Bronchial epithelial cell (primary cell): Measurements from ENCODE around the gene NR6A1. TPM values are rescaled to one million over a fixed set of nuclear protein-coding genes. Genes with fewer than 3 reads are reported as not detected.

Experiments used
- DNase-seq: peaks from one replicate; pipeline ENCODE4 v3.0.0-alpha.2; 2010; ENCODE audit warnings: low read depth
- FAIRE-seq: peaks from 2 replicates; lab custom pipeline; 2011; peaks lifted over from hg19 to GRCh38; lab: Jason Lieb, UNC
- H3K27me3 ChIP-seq: 2 replicates; pipeline ENCODE4 v1.5.1; 2011; ENCODE audit warnings: low read length; ENCODE audit not compliant: control insufficient read depth, insufficient read depth
- H3K36me3 ChIP-seq: 2 replicates; pipeline ENCODE4 v1.5.1; 2011; ENCODE audit warnings: low read length; ENCODE audit not compliant: control insufficient read depth, insufficient read depth
- H3K4me3 ChIP-seq: 2 replicates; pipeline ENCODE4 v1.5.1; 2011; ENCODE audit warnings: mild to moderate bottlenecking, low read depth, low read length, control low read depth
- total RNA-seq: library from RNA; depleted of rRNA; stranded (reverse); fragments of >200 nt; gene quantifications from 2 replicates; pipeline ENCODE4 v1.2.1, GENCODE V29; 2014
- TF ChIP-seq, protein P1 (sequence below): IDR thresholded peaks from 2 replicates; pipeline ENCODE4 v1.5.1; 2011; ENCODE audit warnings: mild to moderate bottlenecking, moderate library complexity, low read length, control low read depth, inconsistent platforms; ENCODE audit not compliant: insufficient read depth, severe bottlenecking

The NR6A1 gene
- total RNA-seq, 1 donor from 2014 or later, result 2.9 TPM

DNA sequence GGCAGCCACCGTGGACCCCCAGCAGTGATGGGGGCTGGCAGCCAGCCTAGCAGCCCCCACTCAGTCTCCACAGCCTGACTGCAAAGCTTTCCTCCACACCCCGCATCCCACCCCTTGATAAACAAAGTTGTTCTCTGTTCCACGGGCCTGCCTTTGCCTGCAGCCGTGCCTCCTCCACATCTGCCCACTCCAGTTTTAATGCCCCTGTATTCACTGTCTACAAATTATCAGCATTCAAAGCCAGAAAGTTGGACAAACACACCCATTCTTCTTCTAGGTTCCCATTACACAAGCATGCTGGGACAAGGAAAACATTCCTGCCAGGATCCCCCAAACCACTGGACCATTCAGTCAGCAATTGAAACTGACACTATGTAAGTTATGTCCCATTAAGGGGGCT lies 240.9 kb downstream of the NR6A1 start:
- FAIRE-seq (no peak), DNase-seq (no peak)
- Histone ChIP-seq H3K27me3 (no peaks in the 10 kb centered on the region), H3K36me3 (no peaks in the 10 kb centered on the region), H3K4me3 (no peak overlapping the region)
- TF ChIP-seq, protein P1, sequence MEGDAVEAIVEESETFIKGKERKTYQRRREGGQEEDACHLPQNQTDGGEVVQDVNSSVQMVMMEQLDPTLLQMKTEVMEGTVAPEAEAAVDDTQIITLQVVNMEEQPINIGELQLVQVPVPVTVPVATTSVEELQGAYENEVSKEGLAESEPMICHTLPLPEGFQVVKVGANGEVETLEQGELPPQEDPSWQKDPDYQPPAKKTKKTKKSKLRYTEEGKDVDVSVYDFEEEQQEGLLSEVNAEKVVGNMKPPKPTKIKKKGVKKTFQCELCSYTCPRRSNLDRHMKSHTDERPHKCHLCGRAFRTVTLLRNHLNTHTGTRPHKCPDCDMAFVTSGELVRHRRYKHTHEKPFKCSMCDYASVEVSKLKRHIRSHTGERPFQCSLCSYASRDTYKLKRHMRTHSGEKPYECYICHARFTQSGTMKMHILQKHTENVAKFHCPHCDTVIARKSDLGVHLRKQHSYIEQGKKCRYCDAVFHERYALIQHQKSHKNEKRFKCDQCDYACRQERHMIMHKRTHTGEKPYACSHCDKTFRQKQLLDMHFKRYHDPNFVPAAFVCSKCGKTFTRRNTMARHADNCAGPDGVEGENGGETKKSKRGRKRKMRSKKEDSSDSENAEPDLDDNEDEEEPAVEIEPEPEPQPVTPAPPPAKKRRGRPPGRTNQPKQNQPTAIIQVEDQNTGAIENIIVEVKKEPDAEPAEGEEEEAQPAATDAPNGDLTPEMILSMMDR, result no peak

DNA sequence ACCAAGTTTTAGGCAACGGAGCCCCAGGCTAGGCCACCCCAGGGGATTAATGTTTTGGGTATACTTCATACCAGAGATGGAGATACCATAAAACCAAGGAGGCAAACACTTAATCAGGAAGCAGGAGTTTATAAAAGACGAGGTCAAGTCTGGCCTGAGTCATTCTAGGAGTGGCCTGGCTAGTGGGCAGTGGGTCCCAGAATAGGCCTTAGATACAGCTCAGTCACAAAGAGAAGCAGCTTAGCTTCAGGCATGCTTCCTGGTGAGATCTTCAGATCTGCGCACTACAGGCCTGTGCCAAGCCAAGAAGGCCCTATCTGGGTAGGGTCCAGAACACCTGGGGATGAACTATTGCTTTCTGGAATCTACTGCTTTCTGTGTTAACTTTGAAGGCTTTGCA lies 243.3 kb downstream of the NR6A1 start:
- FAIRE-seq (no peak), DNase-seq (no peak)
- TF ChIP-seq, protein P1, result no peak
- Histone ChIP-seq H3K4me3 (no peak overlapping the region), H3K27me3 (no peaks in the 10 kb centered on the region), H3K36me3 (no peaks in the 10 kb centered on the region)

DNA sequence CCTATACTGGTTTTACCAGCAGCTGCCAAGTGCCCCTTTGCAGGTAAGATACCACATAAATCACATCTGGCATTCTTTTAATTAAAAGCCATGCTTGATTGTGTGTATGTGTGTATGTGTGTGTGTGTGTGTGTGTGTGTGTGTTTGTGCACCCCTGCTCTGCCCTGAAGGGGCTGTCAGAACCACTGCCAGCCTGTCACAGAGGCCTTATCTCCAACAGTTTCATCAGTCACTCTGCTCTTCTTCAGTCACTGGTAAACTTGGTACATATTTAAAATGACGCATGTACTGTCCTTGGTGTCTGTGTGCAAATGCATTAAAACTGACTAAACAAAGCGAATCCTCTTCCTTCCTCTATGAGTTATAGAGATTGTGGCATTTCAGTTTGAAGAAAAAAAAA lies 244.9 kb downstream of the NR6A1 start:
- DNase-seq (no peak), FAIRE-seq (no peak)
- H3K4me3 ChIP-seq, result no peak overlapping the region
- TF ChIP-seq, protein P1, result no peak
- H3K36me3 ChIP-seq, result no peaks in the 10 kb centered on the region
- H3K27me3 ChIP-seq, result no peaks in the 10 kb centered on the region

DNA sequence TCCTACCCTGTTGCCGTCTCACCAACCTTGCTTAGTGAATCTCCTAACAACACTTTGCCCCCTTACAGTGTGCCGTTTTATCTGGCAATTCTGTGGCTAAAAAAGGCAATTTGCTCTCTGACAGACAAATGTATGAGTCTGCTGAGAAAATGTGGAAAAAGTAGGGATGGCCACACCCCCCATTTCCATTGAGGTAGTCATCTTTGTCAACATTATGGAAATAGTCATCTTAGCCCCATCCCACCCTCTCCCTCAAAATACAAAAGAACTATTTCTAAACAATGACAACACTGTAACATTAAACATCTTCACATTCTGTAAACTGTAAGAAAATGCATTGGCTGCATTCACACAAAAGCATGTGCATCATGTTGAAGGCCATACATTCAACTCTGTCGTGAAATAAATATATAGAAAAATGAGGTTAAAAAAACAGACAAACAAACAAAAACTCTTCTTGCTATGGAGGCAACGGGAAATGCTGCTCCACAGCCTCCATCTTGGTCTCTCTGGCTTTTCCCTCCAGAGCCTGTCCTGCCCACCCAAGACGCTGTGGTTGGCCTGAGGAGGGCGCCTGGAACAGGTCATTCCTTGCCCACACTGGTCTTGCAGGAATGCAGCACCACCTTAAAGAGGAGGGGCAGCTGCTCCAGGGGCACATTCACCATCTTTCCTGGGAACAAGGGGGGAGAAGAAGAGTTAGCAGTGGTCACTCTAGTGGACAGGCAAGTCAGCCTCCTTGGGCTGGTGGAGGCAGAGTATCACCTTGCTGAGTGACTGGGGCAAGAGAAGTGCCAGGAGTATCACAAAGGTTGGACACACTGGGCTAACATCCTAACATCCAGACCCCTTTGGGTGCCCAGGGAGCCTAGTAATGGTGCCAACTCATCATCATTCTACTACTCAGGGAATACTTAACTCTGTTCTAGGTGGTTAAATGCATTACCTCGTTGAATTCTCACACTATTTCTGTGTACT lies 248.7 kb downstream of the NR6A1 start:
- no peaks in the 10 kb centered on the region for H3K36me3 ChIP-seq
- no peak for FAIRE-seq
- TF ChIP-seq, protein P1, result no peak
- no peaks in the 10 kb centered on the region for H3K27me3 ChIP-seq
- H3K4me3 ChIP-seq, result no peak overlapping the region
- no peak for DNase-seq

DNA sequence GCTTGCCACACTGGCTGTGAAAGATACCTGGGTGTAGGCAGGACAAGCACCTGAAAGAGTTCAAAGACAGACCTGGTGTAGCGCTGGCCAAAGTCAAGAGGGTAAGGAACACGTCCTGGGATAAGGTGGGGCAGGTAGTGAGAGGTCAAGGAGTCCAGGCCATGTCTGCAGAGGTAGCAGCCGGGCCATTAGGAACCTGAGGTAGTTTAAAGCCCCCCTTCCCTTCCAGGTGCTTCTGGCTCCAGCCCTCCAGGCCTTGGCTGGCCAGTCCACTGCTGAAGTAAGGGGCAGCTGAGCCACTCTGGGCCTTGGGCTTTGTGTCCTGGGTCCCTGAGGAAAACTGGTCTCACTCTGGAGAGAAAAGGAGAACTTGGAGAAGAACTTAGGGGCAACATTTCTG lies 250.0 kb downstream of the NR6A1 start:
- no peak for DNase-seq
- FAIRE-seq, result no peak
- Histone ChIP-seq H3K27me3 (no peaks in the 10 kb centered on the region), H3K36me3 (no peaks in the 10 kb centered on the region), H3K4me3 (no peak overlapping the region)
- TF ChIP-seq, protein P1, result no peak

DNA sequence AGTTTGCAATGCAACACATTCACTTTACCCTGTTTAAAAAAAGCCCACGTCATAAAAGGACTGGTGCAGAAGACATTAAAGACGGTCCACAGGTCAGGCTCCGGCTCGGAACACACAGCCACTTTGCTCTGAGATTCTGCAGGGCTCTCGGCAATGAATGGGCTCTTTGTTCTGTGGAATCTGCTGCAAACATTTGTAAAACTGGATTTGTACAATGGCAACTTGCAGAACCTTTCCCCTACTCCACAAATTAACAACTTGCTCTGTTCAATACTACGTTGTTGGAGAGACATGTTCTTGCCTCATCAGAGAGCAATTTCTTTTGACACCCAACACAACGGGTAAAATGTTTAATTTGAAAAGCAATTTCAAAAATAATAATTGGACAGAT lies 250.9 kb downstream of the NR6A1 start:
- DNase-seq, result no peak
- TF ChIP-seq, protein P1, result no peak
- H3K4me3 ChIP-seq, result no peak overlapping the region
- FAIRE-seq, result peak; percentile 7
- no peaks in the 10 kb centered on the region for H3K27me3 ChIP-seq
- H3K36me3 ChIP-seq, result no peaks in the 10 kb centered on the region
